Measurements from ENCODE around the gene SPATS2L. TPM values are rescaled to one million over a fixed set of nuclear protein-coding genes. Genes with fewer than 3 reads are reported as not detected.

The SPATS2L gene
- total RNA-seq, 1 donor from 2014 or later, result 192 TPM

DNA sequence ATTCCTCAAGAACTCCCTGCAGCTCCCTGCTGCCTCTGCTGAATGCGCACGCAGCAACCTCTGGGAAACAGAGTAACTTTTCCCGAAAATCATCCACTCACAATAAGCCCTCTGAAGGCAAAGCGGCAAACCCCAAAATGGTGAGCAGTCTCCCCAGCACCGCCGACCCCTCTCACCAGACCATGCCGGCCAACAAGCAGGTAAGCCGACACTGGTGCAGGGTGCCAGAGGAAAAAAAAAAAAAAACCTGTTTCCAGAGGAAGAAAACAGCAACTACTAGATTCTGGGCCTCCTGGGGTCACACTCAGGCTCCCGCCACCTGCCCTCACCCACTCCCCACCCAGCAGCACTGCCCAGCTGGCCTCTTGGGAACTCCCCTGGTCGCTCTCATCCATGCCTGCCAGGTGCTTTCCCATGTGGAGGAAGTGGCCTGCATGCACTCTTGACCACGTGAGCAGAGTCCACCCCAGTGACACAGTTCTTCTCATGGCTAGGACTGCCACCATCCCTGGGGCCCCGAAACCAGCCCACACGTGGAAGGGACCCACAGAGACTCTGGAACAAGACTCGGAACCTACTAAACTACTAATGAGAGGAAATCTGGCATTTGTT is 166.5 kb downstream of the SPATS2L start:
- no peak overlapping the region for H3K27ac ChIP-seq (ENCODE audit: low read depth, low read length)
- H3K9ac ChIP-seq (ENCODE audit: low read length), result no peak overlapping the region
- no peak overlapping the region for H2AFZ ChIP-seq (ENCODE audit: low read depth, low read length)
- Mint-ChIP-seq H3K27ac (ENCODE audit: unreplicated experiment) (no peak overlapping the region), H3K36me3 (ENCODE audit: low read depth, unreplicated experiment) (peaks cover 36% of the 10 kb centered on the region), H3K9me3 (ENCODE audit: unreplicated experiment) (no peaks in the 10 kb centered on the region), H3K27me3 (ENCODE audit: low read depth, unreplicated experiment) (no peaks in the 10 kb centered on the region), H3K4me3 (ENCODE audit: unreplicated experiment) (no peak overlapping the region), H3K4me1 (ENCODE audit: low read depth, unreplicated experiment) (peaks cover 16% of the 10 kb centered on the region)
- DNase-seq (ENCODE audit: low read depth), result no peak
- no peak overlapping the region for H3K4me3 ChIP-seq (ENCODE audit: insufficient read depth, low read depth, low read length)
- no peaks in the 10 kb centered on the region for H3K79me2 ChIP-seq (ENCODE audit: insufficient read depth, low read length)
- H4K20me1 ChIP-seq (ENCODE audit: insufficient read depth, low read length), result no peaks in the 10 kb centered on the region
- TF ChIP-seq EZH2 (IDR thresholded peaks at IDR 0.05; ENCODE audit: insufficient read depth, low read length) (no peak), CTCF (IDR thresholded peaks at IDR 0.05; ENCODE audit: insufficient read depth, low read depth, low read length) (no peak)
- peaks cover 7% of the 10 kb centered on the region for H3K4me1 ChIP-seq (ENCODE audit: insufficient read depth, low read length)
- no peak overlapping the region for H3K4me2 ChIP-seq (ENCODE audit: low read length)
- no peaks in the 10 kb centered on the region for H3K9me3 ChIP-seq (ENCODE audit: insufficient read depth, low read depth, low read length)
- FAIRE-seq, result no peak
- peaks cover 39% of the 10 kb centered on the region for H3K36me3 ChIP-seq (ENCODE audit: insufficient read depth, low read length)
- H3K27me3 ChIP-seq (ENCODE audit: insufficient read depth, low read length), result no peaks in the 10 kb centered on the region

GRCh38 chr2:200475795-200476194 is 169.3 kb downstream of the SPATS2L start:
- H3K4me1 Mint-ChIP-seq (ENCODE audit: low read depth, unreplicated experiment), result peaks cover 10% of the 10 kb centered on the region
- Histone ChIP-seq H3K4me3 (ENCODE audit: insufficient read depth, low read depth, low read length) (no peak overlapping the region), H3K27ac (ENCODE audit: low read depth, low read length) (no peak overlapping the region), H3K36me3 (ENCODE audit: insufficient read depth, low read length) (peaks cover 36% of the 10 kb centered on the region), H3K79me2 (ENCODE audit: insufficient read depth, low read length) (no peaks in the 10 kb centered on the region), H3K27me3 (ENCODE audit: insufficient read depth, low read length) (no peaks in the 10 kb centered on the region), H2AFZ (ENCODE audit: low read depth, low read length) (no peak overlapping the region), H3K4me2 (ENCODE audit: low read length) (no peak overlapping the region), H4K20me1 (ENCODE audit: insufficient read depth, low read length) (no peaks in the 10 kb centered on the region), H3K9ac (ENCODE audit: low read length) (no peak overlapping the region), H3K9me3 (ENCODE audit: insufficient read depth, low read depth, low read length) (no peaks in the 10 kb centered on the region), H3K4me1 (ENCODE audit: insufficient read depth, low read length) (peaks cover 16% of the 10 kb centered on the region)
- H3K36me3 Mint-ChIP-seq (ENCODE audit: low read depth, unreplicated experiment), result peaks cover 23% of the 10 kb centered on the region
- H3K4me3 Mint-ChIP-seq (ENCODE audit: unreplicated experiment), result no peak overlapping the region
- no peak for TF ChIP-seq EZH2 (IDR thresholded peaks at IDR 0.05; ENCODE audit: insufficient read depth, low read length)
- TF ChIP-seq CTCF (IDR thresholded peaks at IDR 0.05; ENCODE audit: insufficient read depth, low read depth, low read length), result no peak
- H3K27ac Mint-ChIP-seq (ENCODE audit: unreplicated experiment), result no peak overlapping the region
- FAIRE-seq (no peak), DNase-seq (ENCODE audit: low read depth) (no peak)
- H3K9me3 Mint-ChIP-seq (ENCODE audit: unreplicated experiment), result no peaks in the 10 kb centered on the region
- H3K27me3 Mint-ChIP-seq (ENCODE audit: low read depth, unreplicated experiment), result no peaks in the 10 kb centered on the region

GRCh38 chr2:200476836-200477235 is 170.3 kb downstream of the SPATS2L start:
- Histone ChIP-seq H3K27ac (ENCODE audit: low read depth, low read length) (no peak overlapping the region), H3K9me3 (ENCODE audit: insufficient read depth, low read depth, low read length) (no peaks in the 10 kb centered on the region), H3K79me2 (ENCODE audit: insufficient read depth, low read length) (no peaks in the 10 kb centered on the region), H3K4me1 (ENCODE audit: insufficient read depth, low read length) (peaks cover 16% of the 10 kb centered on the region), H3K4me3 (ENCODE audit: insufficient read depth, low read depth, low read length) (no peak overlapping the region), H2AFZ (ENCODE audit: low read depth, low read length) (no peak overlapping the region), H3K4me2 (ENCODE audit: low read length) (no peak overlapping the region), H3K27me3 (ENCODE audit: insufficient read depth, low read length) (no peaks in the 10 kb centered on the region), H3K9ac (ENCODE audit: low read length) (no peak overlapping the region), H3K36me3 (ENCODE audit: insufficient read depth, low read length) (peaks cover 32% of the 10 kb centered on the region), H4K20me1 (ENCODE audit: insufficient read depth, low read length) (no peaks in the 10 kb centered on the region)
- no peak overlapping the region for H3K4me3 Mint-ChIP-seq (ENCODE audit: unreplicated experiment)
- H3K9me3 Mint-ChIP-seq (ENCODE audit: unreplicated experiment), result no peaks in the 10 kb centered on the region
- no peak overlapping the region for H3K27ac Mint-ChIP-seq (ENCODE audit: unreplicated experiment)
- H3K27me3 Mint-ChIP-seq (ENCODE audit: low read depth, unreplicated experiment), result no peaks in the 10 kb centered on the region
- TF ChIP-seq EZH2 (IDR thresholded peaks at IDR 0.05; ENCODE audit: insufficient read depth, low read length) (no peak), CTCF (IDR thresholded peaks at IDR 0.05; ENCODE audit: insufficient read depth, low read depth, low read length) (no peak)
- DNase-seq (ENCODE audit: low read depth) (no peak), FAIRE-seq (no peak)
- peaks cover 10% of the 10 kb centered on the region for H3K4me1 Mint-ChIP-seq (ENCODE audit: low read depth, unreplicated experiment)
- H3K36me3 Mint-ChIP-seq (ENCODE audit: low read depth, unreplicated experiment), result peaks cover 18% of the 10 kb centered on the region
